Effector memory CD4-positive, alpha-beta T cell (primary cell): Measurements from ENCODE around the gene DTX1.

Experiments used
- DNase-seq, 3 donors: peaks; one replicate each; pipeline ENCODE4 v3.0.0-alpha.2; 2020
- H3K27ac ChIP-seq: 2 replicates; pipeline ENCODE4 v1.7.0; 2013; ENCODE audit warnings: mild to moderate bottlenecking, low read length, moderate library complexity; ENCODE audit not compliant: insufficient read depth, poor library complexity, severe bottlenecking
- H3K27me3 ChIP-seq: replicated peaks from 2 replicates; pipeline ENCODE4 v1.7.0; 2013; ENCODE audit warnings: mild to moderate bottlenecking, low read length; ENCODE audit not compliant: insufficient read depth, control insufficient read depth, poor library complexity, severe bottlenecking
- H3K36me3 ChIP-seq: 2 replicates; pipeline ENCODE4 v1.7.0; 2013; ENCODE audit warnings: mild to moderate bottlenecking, low read length, moderate library complexity; ENCODE audit not compliant: control insufficient read depth, insufficient read depth
- H3K4me1 ChIP-seq: 2 replicates; pipeline ENCODE4 v1.7.0; 2013; ENCODE audit warnings: low read length, mild to moderate bottlenecking; ENCODE audit not compliant: control insufficient read depth, insufficient read depth, poor library complexity, severe bottlenecking
- H3K4me3 ChIP-seq: 2 replicates; pipeline ENCODE4 v1.7.0; 2013; ENCODE audit warnings: low read length, low read depth, mild to moderate bottlenecking; ENCODE audit not compliant: insufficient read depth, poor library complexity, severe bottlenecking
- H3K9me3 ChIP-seq: 2 replicates; pipeline ENCODE4 v1.7.0; 2013; ENCODE audit warnings: mild to moderate bottlenecking, low read length, moderate library complexity; ENCODE audit not compliant: control insufficient read depth

Gene DTX1

DNA sequence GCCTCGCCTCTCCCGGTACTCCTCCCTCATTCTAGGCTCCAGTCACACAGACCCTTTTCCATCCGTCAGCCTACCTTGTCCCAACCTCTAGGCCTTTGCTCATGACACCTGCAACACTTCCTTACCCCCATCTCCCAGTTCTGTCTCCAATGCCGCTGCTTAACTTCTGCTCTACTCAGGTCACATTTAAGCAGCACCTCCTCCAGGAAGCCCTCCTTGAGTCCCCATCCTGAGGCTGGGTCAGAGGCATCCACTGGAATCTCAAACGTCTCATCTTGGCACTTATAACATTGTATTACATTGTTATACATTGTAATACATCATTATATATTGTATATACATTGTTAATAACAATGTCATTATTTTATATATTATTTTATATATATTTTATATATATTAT, 46.3 kb downstream of the DTX1 start:
- Histone ChIP-seq H3K36me3 (no peaks in the 10 kb centered on the region), H3K27me3 (no peaks in the 10 kb centered on the region), H3K27ac (no peak overlapping the region), H3K4me3 (no peak overlapping the region), H3K4me1 (no peaks in the 10 kb centered on the region), H3K9me3 (no peaks in the 10 kb centered on the region)
- DNase-seq, result no peak

GRCh38 chr12:113103756-113104450, 47.4 kb downstream of the DTX1 start:
- no peaks in the 10 kb centered on the region for H3K36me3 ChIP-seq
- no peak overlapping the region for H3K27ac ChIP-seq
- H3K4me3 ChIP-seq, result peak overlapping the region; percentile 62
- H3K9me3 ChIP-seq, result no peaks in the 10 kb centered on the region
- peak; percentile 21 to 58 (median 36) for DNase-seq
- H3K27me3 ChIP-seq, result no peaks in the 10 kb centered on the region
- H3K4me1 ChIP-seq, result no peaks in the 10 kb centered on the region

- H3K4me3 ChIP-seq, result no peak overlapping the region
- H3K27me3 ChIP-seq, result no peaks in the 10 kb centered on the region
- no peaks in the 10 kb centered on the region for H3K4me1 ChIP-seq
- H3K36me3 ChIP-seq, result no peaks in the 10 kb centered on the region
- no peaks in the 10 kb centered on the region for H3K9me3 ChIP-seq
- DNase-seq, result no peak
- no peak overlapping the region for H3K27ac ChIP-seq
Observed at GRCh38 chr12:113104953-113105510, 48.5 kb downstream of the DTX1 start.

- Histone ChIP-seq H3K4me1 (no peaks in the 10 kb centered on the region), H3K27ac (no peak overlapping the region), H3K27me3 (no peaks in the 10 kb centered on the region), H3K36me3 (no peaks in the 10 kb centered on the region), H3K4me3 (no peak overlapping the region), H3K9me3 (no peaks in the 10 kb centered on the region)
- no peak for DNase-seq
Observed at GRCh38 chr12:113105606-113106271, 49.2 kb downstream of the DTX1 start.

GRCh38 chr12:113106361-113106760, 49.8 kb downstream of the DTX1 start:
- no peaks in the 10 kb centered on the region for H3K36me3 ChIP-seq
- H3K27ac ChIP-seq, result no peak overlapping the region
- H3K27me3 ChIP-seq, result no peaks in the 10 kb centered on the region
- no peaks in the 10 kb centered on the region for H3K9me3 ChIP-seq
- H3K4me1 ChIP-seq, result no peaks in the 10 kb centered on the region
- DNase-seq, result no peak
- H3K4me3 ChIP-seq, result no peak overlapping the region

GRCh38 chr12:113108308-113108707, 51.8 kb downstream of the DTX1 start:
- no peaks in the 10 kb centered on the region for H3K9me3 ChIP-seq
- no peak for DNase-seq
- H3K27me3 ChIP-seq, result no peaks in the 10 kb centered on the region
- no peak overlapping the region for H3K4me3 ChIP-seq
- H3K4me1 ChIP-seq, result no peaks in the 10 kb centered on the region
- no peaks in the 10 kb centered on the region for H3K36me3 ChIP-seq
- H3K27ac ChIP-seq, result no peak overlapping the region

GRCh38 chr12:113109360-113109759, 52.8 kb downstream of the DTX1 start:
- H3K27me3 ChIP-seq, result no peaks in the 10 kb centered on the region
- H3K4me3 ChIP-seq, result no peak overlapping the region
- DNase-seq, result no peak
- H3K36me3 ChIP-seq, result no peaks in the 10 kb centered on the region
- H3K4me1 ChIP-seq, result no peaks in the 10 kb centered on the region
- H3K27ac ChIP-seq, result no peak overlapping the region
- H3K9me3 ChIP-seq, result no peaks in the 10 kb centered on the region

DNA sequence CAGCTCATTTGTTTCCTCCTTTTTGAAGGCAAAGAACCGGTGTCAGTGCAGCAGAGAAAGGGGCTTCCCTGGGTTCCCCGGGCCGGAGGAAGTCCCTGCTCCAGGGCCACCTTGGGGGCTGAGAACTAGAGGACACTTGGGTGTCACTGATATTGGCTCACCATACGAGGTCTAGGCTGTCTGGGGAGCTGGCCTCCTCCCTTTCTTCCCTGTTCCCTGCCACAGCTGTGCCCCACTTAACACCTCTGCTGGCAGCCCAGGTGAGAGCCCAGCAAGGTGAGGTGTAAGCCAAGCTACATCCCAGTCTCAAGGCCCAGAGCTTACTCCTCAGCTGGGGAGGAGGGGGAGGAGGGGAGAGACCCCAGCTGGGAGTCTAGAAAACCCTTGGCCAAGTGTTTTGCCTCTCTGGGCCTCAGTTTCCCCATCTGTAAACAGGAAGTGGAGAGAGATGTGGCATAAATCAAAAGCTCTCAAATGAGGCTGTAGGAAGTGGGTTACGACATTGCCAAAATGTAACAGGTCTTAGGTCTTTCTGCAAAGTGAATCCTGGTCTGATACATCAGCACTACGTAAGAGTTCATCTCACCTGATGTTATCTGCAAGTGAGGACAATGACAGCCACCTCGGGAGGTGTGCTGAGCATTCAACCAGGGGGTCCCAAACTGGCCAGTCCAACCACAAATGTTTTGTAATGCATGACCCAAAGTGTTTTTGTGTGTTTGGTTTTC, 53.5 kb downstream of the DTX1 start:
- H3K4me1 ChIP-seq, result no peaks in the 10 kb centered on the region
- H3K27me3 ChIP-seq, result no peaks in the 10 kb centered on the region
- H3K27ac ChIP-seq, result no peak overlapping the region
- no peak for DNase-seq
- H3K4me3 ChIP-seq, result no peak overlapping the region
- no peaks in the 10 kb centered on the region for H3K9me3 ChIP-seq
- no peaks in the 10 kb centered on the region for H3K36me3 ChIP-seq

GRCh38 chr12:113111247-113111646, 54.7 kb downstream of the DTX1 start:
- DNase-seq, result no peak
- H3K4me3 ChIP-seq, result no peak overlapping the region
- no peaks in the 10 kb centered on the region for H3K9me3 ChIP-seq
- H3K36me3 ChIP-seq, result no peaks in the 10 kb centered on the region
- no peaks in the 10 kb centered on the region for H3K27me3 ChIP-seq
- no peaks in the 10 kb centered on the region for H3K4me1 ChIP-seq
- H3K27ac ChIP-seq, result no peak overlapping the region
